Colonic mucosa (tissue), 4 donors: ENCODE results near the gene KCNJ16. TPM values are rescaled to one million over a fixed set of nuclear protein-coding genes. Genes with fewer than 3 reads are reported as not detected.

ENCODE experiments used
- DNase-seq: peaks from one replicate; pipeline ENCODE4 v3.0.0-alpha.2; 2020
- H3K27ac ChIP-seq: fragments of 200-600 bp; one replicate; pipeline ENCODE4 v1.8.0; 2021
- H3K27me3 ChIP-seq: fragments of 200-600 bp; one replicate; pipeline ENCODE4 v1.8.0; 2021
- H3K36me3 ChIP-seq: fragments of 200-600 bp; one replicate; pipeline ENCODE4 v1.8.0; 2021
- H3K4me1 ChIP-seq: fragments of 200-600 bp; one replicate; pipeline ENCODE4 v1.8.0; 2021; ENCODE audit warnings: mild to moderate bottlenecking
- H3K4me3 ChIP-seq: fragments of 200-600 bp; one replicate; pipeline ENCODE4 v1.8.0; 2021
- H3K9ac ChIP-seq, 2 donors: one replicate each; pipeline ENCODE4 v1.7.0; 2013; ENCODE audit warnings: control low read depth in 2 of 2, low read depth in 2 of 2, low read length in 2 of 2
- H3K9me3 ChIP-seq: fragments of 200-600 bp; one replicate; pipeline ENCODE4 v1.8.0; 2021
- intact Hi-C: fragments of 100-400 bp; cut with DNase I; formaldehyde crosslinking; loops from one replicate; pipeline ENCODE4 v1.14.1; 2022
- total RNA-seq, 2 donors: library from RNA; stranded (reverse); fragmentation: NEBNext Ultra II Directional in 1 of 2; extraction: Animal tissue kit (Norgen Biotek cat#: 25700) in 1 of 2; gene quantifications; one replicate each; pipeline ENCODE4 v1.2.1, GENCODE V29; 2021
- TF ChIP-seq, protein P1 (sequence below): fragments of 200-600 bp; IDR thresholded peaks from one replicate; pipeline ENCODE4 v1.8.0; 2022; ENCODE audit warnings: antibody characterized with exemption, mild to moderate bottlenecking
- donor health status: healthy.
- donor health status: DM: no; HTN: no; CAD: no.
- donor health status: DM: no; HTN: no; CAD: no.

Gene KCNJ16
- total RNA-seq, 2 donors from 2014 or later, result 0.20 to 0.35 TPM

DNA sequence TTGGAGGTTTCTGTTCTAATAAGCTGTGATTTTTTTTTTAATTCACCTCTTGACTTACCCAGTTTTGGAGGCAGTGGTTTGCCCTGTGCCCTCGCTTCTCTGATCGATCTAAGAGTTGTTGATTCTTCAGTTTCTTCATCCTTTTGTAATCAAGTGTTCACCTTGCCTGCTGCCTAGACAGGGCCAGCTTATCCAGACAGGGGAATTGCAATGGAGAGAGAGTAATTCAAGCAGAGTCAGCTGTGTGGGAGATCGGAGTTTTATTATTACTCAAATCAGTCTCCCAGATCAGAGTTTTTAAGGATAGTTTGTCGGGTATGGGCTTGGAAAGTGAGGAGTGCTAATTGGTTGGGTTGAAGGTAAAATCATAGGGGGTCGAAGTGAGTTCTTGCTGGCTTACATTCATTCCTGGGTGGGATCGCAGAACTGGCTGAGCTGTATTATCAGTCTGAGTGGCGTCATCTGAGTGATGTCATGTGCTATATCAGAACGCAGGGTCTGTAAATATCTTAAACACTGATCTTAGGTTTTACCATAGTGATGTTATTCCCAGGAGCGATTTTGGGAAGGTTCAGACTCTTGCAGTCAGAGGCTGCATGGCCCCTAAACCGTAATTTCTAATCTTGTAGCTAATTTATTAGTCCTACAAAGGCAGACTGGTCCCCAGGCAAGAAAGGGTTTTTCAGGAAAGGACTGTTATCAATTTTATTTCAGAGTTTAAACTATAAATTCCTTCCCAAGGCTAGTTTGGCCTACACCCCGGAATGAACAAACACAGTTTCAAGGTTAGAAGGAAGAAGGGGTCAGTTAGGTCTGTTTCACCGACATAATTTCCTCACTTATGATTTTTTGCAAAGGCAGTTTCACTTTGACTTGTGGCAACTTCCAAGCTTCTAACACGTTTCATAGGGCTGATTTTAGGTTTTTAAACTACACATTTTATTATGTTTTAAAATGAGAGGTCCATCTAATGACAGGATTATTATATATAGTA is 21.5 kb upstream of the KCNJ16 start:
- Histone ChIP-seq H3K9ac (no peak overlapping the region), H3K4me3 (no peak overlapping the region), H3K27me3 (no peaks in the 10 kb centered on the region), H3K4me1 (no peaks in the 10 kb centered on the region), H3K36me3 (no peaks in the 10 kb centered on the region), H3K27ac (no peak overlapping the region), H3K9me3 (no peaks in the 10 kb centered on the region)
- DNase-seq, result no peak
- TF ChIP-seq, protein P1, sequence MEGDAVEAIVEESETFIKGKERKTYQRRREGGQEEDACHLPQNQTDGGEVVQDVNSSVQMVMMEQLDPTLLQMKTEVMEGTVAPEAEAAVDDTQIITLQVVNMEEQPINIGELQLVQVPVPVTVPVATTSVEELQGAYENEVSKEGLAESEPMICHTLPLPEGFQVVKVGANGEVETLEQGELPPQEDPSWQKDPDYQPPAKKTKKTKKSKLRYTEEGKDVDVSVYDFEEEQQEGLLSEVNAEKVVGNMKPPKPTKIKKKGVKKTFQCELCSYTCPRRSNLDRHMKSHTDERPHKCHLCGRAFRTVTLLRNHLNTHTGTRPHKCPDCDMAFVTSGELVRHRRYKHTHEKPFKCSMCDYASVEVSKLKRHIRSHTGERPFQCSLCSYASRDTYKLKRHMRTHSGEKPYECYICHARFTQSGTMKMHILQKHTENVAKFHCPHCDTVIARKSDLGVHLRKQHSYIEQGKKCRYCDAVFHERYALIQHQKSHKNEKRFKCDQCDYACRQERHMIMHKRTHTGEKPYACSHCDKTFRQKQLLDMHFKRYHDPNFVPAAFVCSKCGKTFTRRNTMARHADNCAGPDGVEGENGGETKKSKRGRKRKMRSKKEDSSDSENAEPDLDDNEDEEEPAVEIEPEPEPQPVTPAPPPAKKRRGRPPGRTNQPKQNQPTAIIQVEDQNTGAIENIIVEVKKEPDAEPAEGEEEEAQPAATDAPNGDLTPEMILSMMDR, result no peak
- intact Hi-C loops, result no loop called here

DNA sequence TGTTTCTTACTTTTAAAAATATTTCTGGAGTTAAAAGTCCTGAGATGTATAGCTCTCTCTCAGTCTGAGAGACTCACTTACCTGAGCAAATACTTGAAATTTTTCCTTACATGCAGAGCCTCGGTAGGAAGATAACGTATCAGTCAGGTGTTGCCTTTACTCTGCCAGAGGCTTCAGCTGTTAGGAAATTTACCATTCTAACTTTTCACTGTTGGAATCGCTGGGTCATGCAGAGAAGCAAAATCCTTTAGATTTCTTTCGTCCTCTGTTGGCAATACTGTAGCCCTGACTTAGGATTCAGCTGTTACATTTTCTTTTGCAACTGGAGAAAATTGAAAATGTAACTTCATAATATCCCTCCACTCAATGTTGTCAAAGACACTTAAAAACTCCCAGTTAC is 20.0 kb upstream of the KCNJ16 start:
- H3K27ac ChIP-seq, result no peak overlapping the region
- intact Hi-C loops, result no loop called here
- TF ChIP-seq, protein P1, result no peak

DNA sequence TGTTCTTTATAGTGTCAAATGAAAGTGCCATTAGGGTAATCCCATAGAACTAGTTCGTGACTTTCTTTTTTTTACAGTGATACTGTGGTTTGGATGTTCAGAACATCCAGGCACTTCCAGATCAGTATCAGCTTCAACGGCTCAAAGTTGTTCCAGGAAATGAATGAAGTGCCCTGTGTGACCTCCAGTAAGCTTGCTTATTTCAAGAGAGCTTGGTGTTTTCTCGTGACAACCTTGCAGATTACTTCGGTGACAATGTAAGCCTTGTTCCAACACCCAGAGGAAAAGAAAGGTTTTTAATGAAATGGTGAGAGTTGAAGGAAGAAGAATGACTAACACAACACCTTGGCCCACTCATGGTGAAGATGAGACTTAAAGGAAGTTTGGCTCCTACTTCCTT is 16.0 kb upstream of the KCNJ16 start:
- Histone ChIP-seq H3K27ac (no peak overlapping the region), H3K36me3 (no peaks in the 10 kb centered on the region), H3K27me3 (no peaks in the 10 kb centered on the region), H3K4me3 (no peak overlapping the region), H3K4me1 (no peaks in the 10 kb centered on the region), H3K9me3 (no peaks in the 10 kb centered on the region), H3K9ac (no peak overlapping the region)
- DNase-seq, result no peak
- TF ChIP-seq, protein P1, result no peak
- intact Hi-C loops, result no loop called here

More for the DNA sequence above, 20.0 kb upstream of the KCNJ16 start:
- Histone ChIP-seq H3K4me1 (no peaks in the 10 kb centered on the region), H3K9me3 (no peaks in the 10 kb centered on the region), H3K9ac (no peak overlapping the region), H3K4me3 (no peak overlapping the region), H3K27me3 (no peaks in the 10 kb centered on the region), H3K36me3 (no peaks in the 10 kb centered on the region)
- DNase-seq, result no peak

DNA sequence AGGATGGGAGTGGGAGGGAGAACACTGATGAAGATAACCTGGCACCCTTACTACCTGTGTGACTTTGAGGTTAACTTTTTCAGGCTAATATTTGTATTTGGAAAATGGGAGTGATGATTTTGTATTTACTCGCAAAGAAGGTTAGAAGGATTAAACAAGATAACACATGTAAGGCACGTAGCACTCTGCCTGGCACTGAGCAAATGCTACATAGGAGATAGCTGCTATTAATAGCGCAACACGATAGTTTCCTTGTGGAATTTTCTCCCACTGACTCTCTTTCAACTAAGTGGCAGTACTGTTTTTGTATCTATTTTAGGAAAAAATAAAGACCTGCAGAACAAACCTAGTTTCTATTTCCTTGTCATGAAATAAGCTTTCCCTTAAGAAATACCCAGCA is 15.4 kb upstream of the KCNJ16 start:
- H3K27ac ChIP-seq, result no peak overlapping the region
- no peak for DNase-seq
- no peaks in the 10 kb centered on the region for H3K9me3 ChIP-seq
- H3K27me3 ChIP-seq, result no peaks in the 10 kb centered on the region
- H3K36me3 ChIP-seq, result no peaks in the 10 kb centered on the region
- TF ChIP-seq, protein P1, result no peak
- no peak overlapping the region for H3K4me3 ChIP-seq
- H3K9ac ChIP-seq, result no peak overlapping the region
- no peaks in the 10 kb centered on the region for H3K4me1 ChIP-seq
- intact Hi-C loops, result no loop called here

DNA sequence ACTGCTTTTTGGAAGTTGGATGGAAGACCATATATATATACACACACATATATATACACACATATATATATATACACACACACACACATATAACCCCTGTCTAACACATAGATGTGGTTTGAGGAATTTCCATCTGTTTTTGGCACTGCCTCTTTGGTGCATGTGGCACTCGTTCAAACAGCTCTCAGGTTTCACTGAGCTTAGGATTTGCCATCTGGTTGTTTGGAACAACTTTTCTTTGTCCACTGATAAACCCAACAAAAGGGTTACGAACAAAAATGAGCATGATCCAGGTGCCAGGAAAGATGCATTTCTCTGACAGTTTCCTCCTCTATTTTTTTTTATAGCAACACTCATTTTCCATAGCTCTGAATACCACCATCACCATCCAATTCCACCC is 14.6 kb upstream of the KCNJ16 start:
- TF ChIP-seq, protein P1, result no peak
- intact Hi-C loops, result no loop called here
- no peaks in the 10 kb centered on the region for H3K27me3 ChIP-seq
- H3K9me3 ChIP-seq, result no peaks in the 10 kb centered on the region
- no peak overlapping the region for H3K4me3 ChIP-seq
- no peak overlapping the region for H3K9ac ChIP-seq
- no peaks in the 10 kb centered on the region for H3K36me3 ChIP-seq
- no peak for DNase-seq
- no peaks in the 10 kb centered on the region for H3K4me1 ChIP-seq
- no peak overlapping the region for H3K27ac ChIP-seq
